HG03442 (cell line): ENCODE results near the gene SLC2A9.

ENCODE experiments used
- ATAC-seq: cut with Tn5 transposase; IDR thresholded peaks from one replicate; pipeline ENCODE4 v1.9.1; 2021; ENCODE audit warnings: mild to moderate bottlenecking, moderate library complexity; ENCODE audit not compliant: unreplicated experiment

SLC2A9 gene

GRCh38 chr4:10020871-10021652 is at the start of gene SLC2A9:
TSS of gene SLC2A9 (minus strand) at chr4:10021497. CDS start at chr4:10021429, 68 bp downstream.
- ATAC-seq, result no peak

- no peak for ATAC-seq
These were observed 47.9 kb upstream of the SLC2A9 start for GRCh38 chr4:10069075-10069642.

- ATAC-seq, result no peak
These were observed 45.7 kb upstream of the SLC2A9 start for GRCh38 chr4:10066670-10067651.

- ATAC-seq, result no peak
These were observed 44.9 kb upstream of the SLC2A9 start for GRCh38 chr4:10066206-10066605.

- no peak for ATAC-seq
These were observed 42.4 kb upstream of the SLC2A9 start for GRCh38 chr4:10063544-10064300.

GRCh38 chr4:10061650-10062415 is 40.5 kb upstream of the SLC2A9 start:
- no peak for ATAC-seq

GRCh38 chr4:10058371-10058770 is 37.1 kb upstream of the SLC2A9 start:
- ATAC-seq, result no peak

GRCh38 chr4:10057023-10057395 is 35.7 kb upstream of the SLC2A9 start:
- ATAC-seq, result no peak

- ATAC-seq, result no peak
These were observed 35.2 kb upstream of the SLC2A9 start for GRCh38 chr4:10056334-10057022.

GRCh38 chr4:10055871-10056270 is 34.6 kb upstream of the SLC2A9 start:
- ATAC-seq, result no peak

GRCh38 chr4:10054571-10055041 is 33.3 kb upstream of the SLC2A9 start:
- ATAC-seq, result no peak

GRCh38 chr4:10053635-10054453 is 32.5 kb upstream of the SLC2A9 start:
- ATAC-seq, result no peak

- no peak for ATAC-seq
These were observed 30.3 kb upstream of the SLC2A9 start for GRCh38 chr4:10051517-10052135.

GRCh38 chr4:10050721-10051120 is 29.4 kb upstream of the SLC2A9 start:
- ATAC-seq, result no peak

GRCh38 chr4:10050261-10050661 is 29.0 kb upstream of the SLC2A9 start:
- ATAC-seq, result no peak

GRCh38 chr4:10048941-10049697 is 27.8 kb upstream of the SLC2A9 start:
- no peak for ATAC-seq

GRCh38 chr4:10047967-10048366 is 26.7 kb upstream of the SLC2A9 start:
- no peak for ATAC-seq
